Left lung (tissue), 10 donors: Measurements from ENCODE around the gene LHFPL3. TPM values are rescaled to one million over a fixed set of nuclear protein-coding genes. Genes with fewer than 3 reads are reported as not detected.

Experiments
- ATAC-seq: fragments of 200-7000 bp; cut with Tn5 transposase; one replicate; pipeline ENCODE4 v1.9.1; 2020; ENCODE audit warnings: moderate library complexity
- DNase-seq, 4 donors: peaks; one replicate each; pipeline ENCODE4 v3.0.0-alpha.2; 2013 to 2020
- H3K27ac ChIP-seq, 2 donors: fragments of 200-600 bp; sonication (generic) in 1 of 2; one replicate each; pipeline versions ENCODE4 v1.5.0 to v1.8.0; 2020 to 2021
- H3K27me3 ChIP-seq, 2 donors: fragments of 200-600 bp; sonication (generic) in 1 of 2; one replicate each; pipeline versions ENCODE4 v1.5.0 to v1.8.0; 2020 to 2021
- H3K36me3 ChIP-seq, 2 donors: fragments of 200-600 bp; sonication (generic) in 1 of 2; one replicate each; pipeline versions ENCODE4 v1.5.0 to v1.8.0; 2020 to 2021
- H3K4me1 ChIP-seq, 2 donors: fragments of 200-600 bp; one replicate each; pipeline ENCODE4 v1.8.0; 2021
- H3K4me3 ChIP-seq, 2 donors: fragments of 200-600 bp; sonication (generic) in 1 of 2; one replicate each; pipeline versions ENCODE4 v1.5.0 to v1.8.0; 2020 to 2021; ENCODE audit warnings: mild to moderate bottlenecking in 1 of 2
- H3K9me3 ChIP-seq, 2 donors: fragments of 200-600 bp; sonication (generic) in 1 of 2; one replicate each; pipeline versions ENCODE4 v1.5.0 to v1.8.0; 2020 to 2021
- CTCF ChIP-seq, 2 donors: fragments of 200-600 bp; sonication (generic) in 1 of 2; IDR thresholded peaks; one replicate each; pipeline versions ENCODE4 v1.5.0 to v1.8.0; 2021; ENCODE audit warnings: antibody characterized with exemption in 2 of 2
- intact Hi-C, 2 donors: fragments of 100-400 bp; cut with DNase I; formaldehyde crosslinking; loops; one replicate each; pipeline versions ENCODE4 v1.11.2 to v1.14.2; 2022
- polyA plus RNA-seq, 6 donors: library from polyadenylated mRNA; unstranded; fragments of 120-200 nt; gene quantifications; one replicate each; pipeline ENCODE4 v1.2.1, GENCODE V29; 2013; ENCODE audit not compliant: insufficient read length in 6 of 6
- total RNA-seq, 2 donors: library from RNA; stranded (reverse); fragmentation: NEBNext Ultra II Directional; extraction: Animal tissue kit (Norgen Biotek cat#: 25700); gene quantifications; one replicate each; pipeline ENCODE4 v1.2.1, GENCODE V29; 2021
- donor health status: DM: no; HTN: yes; CAD: no.
- donor health status: DM: no; HTN: no; CAD: no.

LHFPL3 gene
- total and polyA plus RNA-seq, 8 donors: 1.0 to 3.7 (median 2.5) TPM; not detected in 2

DNA sequence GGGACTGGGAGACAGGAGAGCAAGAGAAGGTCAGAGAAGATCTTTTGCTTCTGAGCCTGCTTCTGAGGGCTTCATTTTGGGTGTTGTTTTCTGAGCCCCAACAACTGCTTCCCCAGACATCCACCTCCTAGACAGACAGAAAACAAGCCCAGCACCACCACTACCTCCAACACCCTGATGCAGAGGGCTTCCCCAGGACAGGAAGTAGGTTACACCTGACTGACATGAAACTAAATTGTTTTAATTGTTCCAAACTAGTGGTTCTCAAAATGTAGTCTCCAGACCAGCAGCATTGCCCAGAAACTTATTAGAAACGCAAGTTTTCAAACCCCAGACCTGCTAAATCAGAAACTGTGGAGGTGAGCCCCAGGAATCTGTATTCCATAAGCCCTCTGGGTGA is 522.0 kb downstream of the LHFPL3 start:
- H3K27ac ChIP-seq: no peak overlapping the region
- TF ChIP-seq CTCF (IDR thresholded peaks at IDR 0.05): no peak
- H3K4me1 ChIP-seq: no peaks in the 10 kb centered on the region
- intact Hi-C loops: no loop called here
- H3K9me3 ChIP-seq: no peaks in the 10 kb centered on the region
- H3K27me3 ChIP-seq: peaks cover 0 to 4% of the 10 kb centered on the region in 2 donors
- no peak overlapping the region for H3K4me3 ChIP-seq
- no peaks in the 10 kb centered on the region for H3K36me3 ChIP-seq
- no peak for DNase-seq
- ATAC-seq: no peak

- intact Hi-C loops: no loop called here
- Histone ChIP-seq H3K4me1 (no peaks in the 10 kb centered on the region), H3K9me3 (no peaks in the 10 kb centered on the region), H3K27ac (no peak overlapping the region), H3K36me3 (no peaks in the 10 kb centered on the region), H3K4me3 (no peak overlapping the region), H3K27me3 (no peaks in the 10 kb centered on the region)
- no peak for DNase-seq
- TF ChIP-seq CTCF (IDR thresholded peaks at IDR 0.05): no peak
- no peak for ATAC-seq
Measured at GRCh38 chr7:104851268-104851667, 522.9 kb downstream of the LHFPL3 start.

DNA sequence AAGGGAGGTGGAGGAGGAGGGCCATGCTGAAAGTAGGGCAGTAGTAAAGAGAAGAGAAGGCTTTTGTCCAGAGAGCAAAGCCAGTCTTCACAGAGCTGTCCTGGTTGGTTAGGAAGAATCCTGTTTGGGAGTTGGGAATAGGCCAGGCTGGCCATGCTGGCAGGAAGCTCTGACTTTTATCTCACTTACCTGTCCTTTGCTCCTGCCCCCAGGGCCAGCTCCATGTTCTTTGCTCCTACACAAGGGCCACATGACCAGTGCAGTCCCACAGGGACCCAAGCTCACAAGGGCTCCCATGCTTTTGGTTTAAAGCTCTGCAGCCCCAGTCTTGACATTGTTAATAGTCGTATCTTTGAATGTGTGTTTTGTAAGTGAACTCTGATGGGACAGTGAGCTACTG is 524.0 kb downstream of the LHFPL3 start:
- no peak for TF ChIP-seq CTCF (IDR thresholded peaks at IDR 0.05)
- no peaks in the 10 kb centered on the region for H3K36me3 ChIP-seq
- no peaks in the 10 kb centered on the region for H3K9me3 ChIP-seq
- no peak for ATAC-seq
- intact Hi-C loops: no loop called here
- no peaks in the 10 kb centered on the region for H3K27me3 ChIP-seq
- DNase-seq: no peak
- H3K27ac ChIP-seq: no peak overlapping the region
- H3K4me3 ChIP-seq: no peak overlapping the region
- no peaks in the 10 kb centered on the region for H3K4me1 ChIP-seq

GRCh38 chr7:104855861-104856260 is 527.5 kb downstream of the LHFPL3 start:
- ATAC-seq (no peak), DNase-seq (no peak)
- TF ChIP-seq CTCF (IDR thresholded peaks at IDR 0.05): no peak
- no peaks in the 10 kb centered on the region for H3K9me3 ChIP-seq
- H3K4me1 ChIP-seq: no peaks in the 10 kb centered on the region
- H3K4me3 ChIP-seq: no peak overlapping the region
- no peaks in the 10 kb centered on the region for H3K36me3 ChIP-seq
- intact Hi-C loops: no loop called here
- no peak overlapping the region for H3K27ac ChIP-seq
- H3K27me3 ChIP-seq: no peaks in the 10 kb centered on the region

GRCh38 chr7:104857458-104858425 is 529.3 kb downstream of the LHFPL3 start:
- DNase-seq (no peak), ATAC-seq (no peak)
- intact Hi-C loops: no loop called here
- no peak overlapping the region for H3K27ac ChIP-seq
- no peak overlapping the region for H3K4me3 ChIP-seq
- H3K36me3 ChIP-seq: no peaks in the 10 kb centered on the region
- no peak for TF ChIP-seq CTCF (IDR thresholded peaks at IDR 0.05)
- no peaks in the 10 kb centered on the region for H3K4me1 ChIP-seq
- no peaks in the 10 kb centered on the region for H3K27me3 ChIP-seq
- no peaks in the 10 kb centered on the region for H3K9me3 ChIP-seq
